HepG2 (cell line): ENCODE measurements around the gene CSNK1D. TPM values are rescaled to one million over a fixed set of nuclear protein-coding genes. Genes with fewer than 3 reads are reported as not detected.

Experiments used
- BCLAF1 ChIP-seq: fragments of 450-650 bp; IDR thresholded peaks from 2 replicates; pipeline ENCODE4 v1.6.1; 2017; ENCODE audit warnings: mild to moderate bottlenecking
- BRF2 ChIP-seq: sonication (generic); formaldehyde crosslinking; IDR thresholded peaks from 2 replicates; pipeline ENCODE4 v1.8.1; 2022; ENCODE audit warnings: mild to moderate bottlenecking, missing genetic modification reagents
- CREM ChIP-seq, 2 experiments: sonication (generic) in 1 of 2; formaldehyde crosslinking in 1 of 2; IDR thresholded peaks; 2 replicates each; pipeline versions ENCODE4 v1.4.0 to v1.6.1; 2016 to 2020; ENCODE audit warnings: antibody characterized with exemption in 1 of 2, mild to moderate bottlenecking in 1 of 2, missing genetic modification reagents in 1 of 2
- FLYWCH1 ChIP-seq: sonication (generic); formaldehyde crosslinking; IDR thresholded peaks from 2 replicates; pipeline ENCODE4 v1.8.1; 2023; ENCODE audit warnings: mild to moderate bottlenecking, missing genetic modification reagents
- HBP1 ChIP-seq: IDR thresholded peaks from 2 replicates; pipeline ENCODE4 v1.6.1; 2016; ENCODE audit warnings: low read depth, control low read depth
- ISL2 ChIP-seq: sonication (generic); formaldehyde crosslinking; IDR thresholded peaks from 2 replicates; pipeline ENCODE4 v1.5.0; 2020; ENCODE audit warnings: missing genetic modification reagents
- KAT8 ChIP-seq: IDR thresholded peaks from 2 replicates; pipeline ENCODE4 v1.6.1; 2016; ENCODE audit warnings: missing genetic modification reagents, missing compliant biosample characterization
- KLF12 ChIP-seq: sonication (generic); formaldehyde crosslinking; IDR thresholded peaks from 2 replicates; pipeline ENCODE4 v1.4.0; 2020; ENCODE audit warnings: missing genetic modification reagents, borderline replicate concordance
- KLF13 ChIP-seq: sonication (generic); formaldehyde crosslinking; IDR thresholded peaks from 2 replicates; pipeline ENCODE4 v1.4.0; 2020; ENCODE audit warnings: mild to moderate bottlenecking, missing genetic modification reagents
- LCORL ChIP-seq, 2 experiments: fragments of 450-650 bp in 1 of 2; sonication (generic) in 1 of 2; formaldehyde crosslinking in 1 of 2; IDR thresholded peaks; 2 replicates each; pipeline versions ENCODE4 v1.5.0 to v1.6.1; 2017 to 2020; ENCODE audit warnings: antibody characterized with exemption in 1 of 2, missing genetic modification reagents in 1 of 2
- POLR2G ChIP-seq: fragments of 200-400 bp; formaldehyde crosslinking; IDR thresholded peaks from 2 replicates; pipeline ENCODE4 v1.6.1; 2018; ENCODE audit warnings: mild to moderate bottlenecking, low read depth, low read length, moderate library complexity
- PPARG ChIP-seq: conservative IDR thresholded peaks from 2 replicates; pipeline ENCODE4 v1.6.1; 2016; ENCODE audit warnings: missing biosample characterization, missing genetic modification reagents
- RXRB ChIP-seq: IDR thresholded peaks from 2 replicates; pipeline ENCODE4 v1.6.1; 2016; ENCODE audit warnings: borderline replicate concordance, missing genetic modification reagents, missing compliant biosample characterization
- SMC3 ChIP-seq: IDR thresholded peaks from 2 replicates; pipeline ENCODE4 v1.6.1; 2011; ENCODE audit warnings: low read length, improper control_type of control experiment
- TARDBP ChIP-seq: sonication (generic); formaldehyde crosslinking; IDR thresholded peaks from 2 replicates; pipeline ENCODE4 v1.8.0; 2022; ENCODE audit warnings: mild to moderate bottlenecking, missing genetic modification reagents
- TBX2 ChIP-seq: sonication (generic); formaldehyde crosslinking; IDR thresholded peaks from 2 replicates; pipeline ENCODE4 v1.5.0; 2020; ENCODE audit warnings: missing genetic modification reagents, mild to moderate bottlenecking, borderline replicate concordance
- ZBTB1 ChIP-seq: sonication (generic); formaldehyde crosslinking; IDR thresholded peaks from 2 replicates; pipeline ENCODE4 v1.4.0; 2020; ENCODE audit warnings: missing genetic modification reagents, borderline replicate concordance
- ZC3H4 ChIP-seq: sonication (generic); formaldehyde crosslinking; IDR thresholded peaks from 2 replicates; pipeline ENCODE4 v1.4.0; 2020; ENCODE audit warnings: missing genetic modification reagents, borderline replicate concordance
- ZMAT5 ChIP-seq: sonication (generic); formaldehyde crosslinking; IDR thresholded peaks from 2 replicates; pipeline ENCODE4 v1.5.0; 2020; ENCODE audit warnings: mild to moderate bottlenecking, low read depth, missing genetic modification reagents, borderline replicate concordance
- ZNF274 ChIP-seq: sonication (generic); formaldehyde crosslinking; IDR thresholded peaks from 2 replicates; pipeline ENCODE4 v1.5.1; 2020; ENCODE audit warnings: mild to moderate bottlenecking, missing genetic modification reagents
- ZNF552 ChIP-seq: sonication (generic); formaldehyde crosslinking; IDR thresholded peaks from 2 replicates; pipeline ENCODE4 v1.9.0; 2022; ENCODE audit warnings: missing genetic modification reagents, mild to moderate bottlenecking, borderline replicate concordance
- ZNF567 ChIP-seq: sonication (generic); formaldehyde crosslinking; IDR thresholded peaks from 2 replicates; pipeline ENCODE4 v1.8.1; 2023; ENCODE audit warnings: mild to moderate bottlenecking, missing genetic modification reagents, borderline replicate concordance
- ZNF737 ChIP-seq: sonication (generic); formaldehyde crosslinking; IDR thresholded peaks from 2 replicates; pipeline ENCODE4 v1.5.0; 2020; ENCODE audit warnings: missing genetic modification reagents, mild to moderate bottlenecking, borderline replicate concordance
- ZNF790 ChIP-seq: sonication (generic); formaldehyde crosslinking; IDR thresholded peaks from 2 replicates; pipeline ENCODE4 v1.8.0; 2022; ENCODE audit warnings: missing genetic modification reagents, mild to moderate bottlenecking, borderline replicate concordance
- ZNF879 ChIP-seq: sonication (generic); formaldehyde crosslinking; IDR thresholded peaks from 2 replicates; pipeline ENCODE4 v1.8.1; 2023; ENCODE audit warnings: missing genetic modification reagents
- polyA plus RNA-seq, 8 experiments: library from polyadenylated mRNA; depleted of rRNA in 3 of 8; stranded (reverse) in 7 of 8; unstranded in 1 of 8; fragments of >200 nt; fragmentation: Illumina TruSeq in 4 of 8; extraction: Trizol in 4 of 8; gene quantifications; 2 replicates each; pipeline versions ENCODE4 v1.2.1 to v1.2.3, GENCODE V29; 2011 to 2016; ENCODE audit warnings: low read depth in 4 of 8, missing spikeins in 1 of 8, mixed read lengths in 1 of 8; ENCODE audit not compliant: insufficient read depth in 1 of 8
- total RNA-seq, 5 experiments: library from RNA; depleted of rRNA; stranded (reverse); fragments of >200 nt; fragmentation: Illumina TruSeq; extraction: Trizol; gene quantifications; 2 replicates each; pipeline ENCODE4 v1.2.3, GENCODE V29; 2016; ENCODE audit warnings: low read depth in 1 of 5

The CSNK1D gene
- total and polyA plus RNA-seq, 2 of the 13 experiments (the other 11 are each of a cell fraction or from before 2014, with no cell fraction given) = 31.5 to 128 TPM

- TF ChIP-seq BRF2 (CRISPR knock-in tag) (no peak), ZNF567 (no peak), KLF12 (CRISPR knock-in tag) (no peak), ZBTB1 (CRISPR knock-in tag) (no peak), ZNF552 (no peak), TARDBP (CRISPR knock-in tag) (no peak), KLF13 (no peak), CREM (IDR thresholded peaks at IDR 0.05) (no peak), CREM (CRISPR knock-in tag; IDR thresholded peaks at IDR 0.05) (no peak), ZNF737 (CRISPR knock-in tag) (no peak), POLR2G (peak; percentile 85), ZNF790 (CRISPR knock-in tag) (no peak), ZMAT5 (CRISPR knock-in tag) (no peak), ZNF879 (CRISPR knock-in tag) (no peak), HBP1 (CRISPR knock-in tag) (peak; percentile 26; the same call in 1 of the 2 replicates), KAT8 (CRISPR knock-in tag) (peak; percentile 95), ZNF274 (peak; percentile 39; the same call in 1 of the 2 replicates), ZC3H4 (CRISPR knock-in tag) (no peak), PPARG (peak; percentile 66; the same call in 1 of the 2 replicates), ISL2 (no peak), TBX2 (no peak; the same call in 1 of the 2 replicates), RXRB (CRISPR knock-in tag) (peak; percentile 72; the same call in 1 of the 2 replicates), FLYWCH1 (CRISPR knock-in tag) (no peak), SMC3 (peak; percentile 81), BCLAF1 (no peak), LCORL (IDR thresholded peaks at IDR 0.05) (no peak), LCORL (CRISPR knock-in tag; IDR thresholded peaks at IDR 0.05) (peak; percentile 53; the same call in 1 of the 2 replicates)
Observed at GRCh38 chr17:82205720-82206508, 67.6 kb downstream of the CSNK1D start (continued).
